ENCODE measurements around the gene MED10. TPM values are rescaled to one million over a fixed set of nuclear protein-coding genes. Genes with fewer than 3 reads are reported as not detected.

Gene MED10
- polyA plus RNA-seq, 1 of the 3 experiments (the other 2 are of a cell fraction) = 75.9 TPM

DNA sequence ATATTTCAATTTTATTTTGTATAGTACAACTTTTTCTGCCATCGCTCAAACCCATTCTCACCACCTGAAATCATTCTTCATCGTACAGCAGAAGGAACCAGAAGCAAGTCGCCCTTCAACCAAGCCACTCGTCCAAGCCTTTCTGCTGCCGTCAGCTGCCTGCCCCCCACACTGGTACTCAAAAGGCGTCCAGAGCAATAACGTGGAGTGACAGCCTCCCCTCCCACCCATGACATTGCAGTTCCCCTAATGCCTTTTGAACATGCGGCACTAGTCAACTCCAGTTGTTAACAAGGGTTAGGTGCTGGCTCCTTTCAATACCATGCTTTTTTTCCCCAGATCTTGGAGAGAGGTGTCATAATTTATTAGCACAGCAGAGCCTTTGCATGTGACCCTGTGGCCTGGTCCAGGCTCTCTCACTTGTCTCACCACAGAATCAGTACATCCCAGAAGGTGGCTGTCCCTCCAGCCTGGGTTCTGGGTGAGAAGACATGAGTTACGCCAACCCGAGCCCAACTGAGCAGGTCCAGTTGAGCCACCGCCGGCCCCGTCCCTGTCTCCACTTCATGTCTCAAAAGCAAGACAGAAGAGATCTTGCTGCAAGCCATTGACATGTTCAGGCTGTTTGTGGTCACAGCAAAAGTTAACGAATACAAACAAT lies 20.4 kb upstream of the MED10 start:
- 64% methylated on average over 14 of the region's 14 CpGs for WGBS (ENCODE audit: low lambda C conversion rate)
- H2AFZ ChIP-seq (ENCODE audit: low read depth) = no peak overlapping the region
- no peaks in the 10 kb centered on the region for H3K79me2 ChIP-seq (ENCODE audit: insufficient read depth)
- H3K27ac ChIP-seq (ENCODE audit: low read depth in 2 of 2, low read length in 1 of 2) = no peak overlapping the region
- H3K4me2 ChIP-seq = no peak overlapping the region
- H3F3A ChIP-seq (replicated peaks; ENCODE audit: insufficient read depth) = no peaks in the 10 kb centered on the region
- ChIA-PET CTCF (interaction anchor here (1.2 kb wide), 1 partner anchor 20 kb away, joined by 3 read pairs; the partner anchor contains the start of gene MED10), POLR2A (no interaction called here)
- H4K20me1 ChIP-seq (ENCODE audit: insufficient read depth) = no peaks in the 10 kb centered on the region
- no peak for DNase-seq
- no peaks in the 10 kb centered on the region; a peak in 1 of 4 replicates for H3K4me1 ChIP-seq (ENCODE audit: control insufficient read depth in 1 of 2, insufficient read depth in 2 of 2, low read depth in 1 of 2, low read length in 1 of 2)
- TF ChIP-seq EP300 (IDR thresholded peaks at IDR 0.05; ENCODE audit: borderline replicate concordance in 1 of 2, low read depth in 1 of 2, low read length in 1 of 2) (no peak), ELF1 (IDR thresholded peaks at IDR 0.05) (no peak), POLR2AphosphoS5 (IDR thresholded peaks at IDR 0.05; ENCODE audit: low read depth, low read length) (no peak), TCF12 (IDR thresholded peaks at IDR 0.05) (no peak), TEAD4 (IDR thresholded peaks at IDR 0.05; ENCODE audit: borderline replicate concordance, insufficient read depth) (no peak), SMC3 (IDR thresholded peaks at IDR 0.05; ENCODE audit: low read depth, low read length) (no peak), NFIC (IDR thresholded peaks at IDR 0.05; ENCODE audit: borderline replicate concordance) (no peak), RFX5 (IDR thresholded peaks at IDR 0.05; ENCODE audit: low read length) (no peak), CTCF (IDR thresholded peaks at IDR 0.05) (no peak), FOXM1 (IDR thresholded peaks at IDR 0.05; ENCODE audit: low read depth) (no peak), TAF1 (IDR thresholded peaks at IDR 0.05; ENCODE audit: borderline replicate concordance, low read depth, low read length) (no peak), CHD2 (IDR thresholded peaks at IDR 0.05; ENCODE audit: low read length, partially characterized antibody) (no peak), EZH2phosphoT487 (IDR thresholded peaks at IDR 0.05; ENCODE audit: borderline replicate concordance, low read depth) (no peak)
- TF ChIP-seq, protein P1, sequence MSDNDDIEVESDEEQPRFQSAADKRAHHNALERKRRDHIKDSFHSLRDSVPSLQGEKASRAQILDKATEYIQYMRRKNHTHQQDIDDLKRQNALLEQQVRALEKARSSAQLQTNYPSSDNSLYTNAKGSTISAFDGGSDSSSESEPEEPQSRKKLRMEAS (IDR thresholded peaks at IDR 0.05; ENCODE audit: low read depth) = no peak
- TF ChIP-seq, protein P2, sequence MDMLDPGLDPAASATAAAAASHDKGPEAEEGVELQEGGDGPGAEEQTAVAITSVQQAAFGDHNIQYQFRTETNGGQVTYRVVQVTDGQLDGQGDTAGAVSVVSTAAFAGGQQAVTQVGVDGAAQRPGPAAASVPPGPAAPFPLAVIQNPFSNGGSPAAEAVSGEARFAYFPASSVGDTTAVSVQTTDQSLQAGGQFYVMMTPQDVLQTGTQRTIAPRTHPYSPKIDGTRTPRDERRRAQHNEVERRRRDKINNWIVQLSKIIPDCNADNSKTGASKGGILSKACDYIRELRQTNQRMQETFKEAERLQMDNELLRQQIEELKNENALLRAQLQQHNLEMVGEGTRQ (IDR thresholded peaks at IDR 0.05; ENCODE audit: borderline replicate concordance, low read depth, low read length) = no peak
- no peak overlapping the region for H3K9ac ChIP-seq
- H3K9me2 ChIP-seq = no peaks in the 10 kb centered on the region
- H3K27me3 ChIP-seq (ENCODE audit: insufficient read depth) = no peaks in the 10 kb centered on the region
- no peaks in the 10 kb centered on the region for H3K36me3 ChIP-seq (replicated peaks in 1 of 2; ENCODE audit: control insufficient read depth in 1 of 2, insufficient read depth in 2 of 2, low read length in 1 of 2)
- H3K9me3 ChIP-seq = no peaks in the 10 kb centered on the region
- H3K4me3 ChIP-seq (ENCODE audit: low read depth in 2 of 2, low read length in 1 of 2) = no peak overlapping the region

Measured in SK-N-SH (cell line).